OCI-M2 (cell line): ENCODE data around the gene BHLHA15.
"Not testable (repeated sequence)": the region's sequence is repeated elsewhere in the genome, so short reads cannot be mapped to it uniquely, and the experiment has no call there.

ENCODE experiments used
- DNase-seq: peaks from one replicate; lab custom pipeline; 2025; ENCODE audit not compliant: unreplicated experiment; lab: John Stamatoyannopoulos, UW

Gene BHLHA15

DNA sequence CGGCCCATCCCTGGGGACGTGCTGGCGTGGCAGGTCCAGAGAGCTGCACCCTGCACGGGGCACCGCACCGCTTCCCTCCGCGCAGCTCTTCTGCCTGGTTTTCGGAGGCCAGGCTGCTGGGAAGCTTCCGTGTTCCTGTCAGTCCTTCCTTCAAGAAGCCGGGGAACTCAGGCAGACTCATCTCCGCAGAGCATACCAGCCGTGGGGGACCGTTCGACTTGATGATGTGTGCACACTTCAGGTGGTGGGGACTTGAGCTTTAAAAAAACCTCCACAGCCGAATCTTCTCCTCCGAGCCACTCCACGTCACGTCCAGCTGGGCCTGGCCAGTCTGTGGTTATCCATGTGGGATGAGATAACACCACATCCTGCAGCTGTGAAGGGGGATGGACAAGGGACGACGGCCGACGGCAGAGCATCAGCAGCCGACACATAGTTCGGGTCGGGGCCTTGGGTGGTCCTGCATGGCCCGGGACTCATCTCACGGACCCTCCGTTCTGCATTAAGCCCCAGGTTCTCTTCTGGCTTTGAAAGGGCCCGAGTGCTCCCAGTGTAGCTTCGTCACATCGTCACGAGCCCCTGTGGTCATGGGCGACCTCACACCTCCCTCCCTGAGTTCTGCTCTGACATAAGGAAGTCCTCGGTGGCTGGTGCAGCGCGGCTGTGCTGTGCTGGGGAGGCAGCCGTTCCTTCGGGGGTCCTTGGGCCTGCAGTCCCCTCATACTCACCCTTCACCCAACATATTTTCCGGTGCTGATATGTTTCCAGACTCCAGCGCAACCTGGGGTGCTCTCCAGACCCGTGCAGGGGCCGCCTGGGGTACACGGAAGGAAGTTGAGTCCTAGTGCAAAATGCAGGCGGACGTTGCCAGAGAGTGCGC lies 4.5 kb upstream of the BHLHA15 start:
- DNase-seq: no peak

- DNase-seq: no peak
These were observed 1.9 kb upstream of the BHLHA15 start for GRCh38 chr7:98209166-98209920.

- DNase-seq: no peak
These were observed 572 bp upstream of the BHLHA15 start for GRCh38 chr7:98210513-98211220.

DNA sequence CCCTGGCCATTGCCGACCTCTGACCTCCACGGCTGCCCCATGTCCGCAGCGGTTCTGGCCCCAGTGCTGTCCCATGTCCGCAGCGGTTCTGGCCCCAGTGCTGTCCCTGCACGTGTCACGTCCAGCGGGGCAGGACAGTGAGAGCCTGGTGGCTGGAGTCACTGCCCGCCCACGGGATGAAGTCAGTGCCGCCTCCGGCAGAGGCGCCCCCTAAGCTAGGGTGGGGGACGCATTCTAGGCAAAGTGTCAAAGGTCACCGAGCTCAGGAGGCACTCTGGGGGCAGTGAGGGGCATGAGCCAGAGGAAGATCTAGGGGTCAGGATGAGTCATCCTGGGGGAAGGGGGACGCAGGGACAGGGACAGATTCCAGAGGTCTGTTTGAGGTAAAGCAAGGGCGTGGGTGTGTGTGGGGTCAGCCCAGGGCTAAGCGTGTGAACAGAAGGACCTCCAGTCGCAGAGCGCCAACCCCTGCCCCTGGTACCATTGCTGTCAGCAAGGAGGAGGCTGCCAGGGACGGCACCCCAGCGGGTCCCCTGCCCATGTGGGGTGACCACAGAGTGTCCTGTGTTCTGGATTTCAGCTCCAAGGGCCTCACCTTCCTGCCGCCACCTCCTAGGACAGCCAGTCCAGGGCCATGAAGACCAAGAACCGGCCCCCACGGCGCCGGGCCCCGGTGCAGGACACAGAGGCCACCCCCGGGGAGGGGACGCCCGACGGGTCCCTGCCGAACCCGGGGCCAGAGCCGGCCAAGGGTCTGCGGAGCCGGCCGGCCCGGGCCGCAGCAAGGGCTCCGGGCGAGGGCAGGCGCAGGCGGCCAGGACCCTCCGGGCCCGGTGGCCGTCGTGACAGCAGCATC lies 665 bp downstream of the BHLHA15 start:
- DNase-seq: no peak

- DNase-seq: no peak
These were observed 1.3 kb downstream of the BHLHA15 start for GRCh38 chr7:98212532-98213041.

- DNase-seq: no peak
These were observed 2.2 kb downstream of the BHLHA15 start for GRCh38 chr7:98213296-98213887.

GRCh38 chr7:98213888-98214810 lies 2.9 kb downstream of the BHLHA15 start:
- no peak for DNase-seq

DNA sequence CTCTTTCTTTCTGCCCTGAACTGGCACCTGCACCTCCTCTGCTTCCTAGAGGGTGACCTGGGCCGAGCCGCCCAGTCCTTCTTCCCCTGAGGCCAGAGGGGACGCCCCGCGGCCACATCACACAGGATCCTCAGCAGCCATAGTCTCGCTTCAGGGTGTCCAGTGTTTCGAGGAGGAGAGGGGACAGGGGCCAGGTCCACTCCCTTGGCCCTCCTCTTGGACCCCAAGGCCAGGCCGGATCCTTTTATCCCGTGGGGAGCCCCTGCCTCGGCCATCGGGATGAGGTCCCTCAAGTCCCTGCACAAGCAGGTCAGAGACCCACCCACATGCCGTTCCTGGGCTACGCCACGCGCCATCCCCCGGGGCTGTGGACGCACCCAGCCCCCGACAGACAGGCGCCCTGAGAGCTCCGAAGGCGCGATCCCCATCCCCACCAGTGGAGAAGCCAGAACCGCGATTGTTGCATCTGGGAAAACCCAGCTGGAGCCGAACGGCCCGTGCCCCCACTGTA lies 3.6 kb downstream of the BHLHA15 start:
- no peak for DNase-seq

GRCh38 chr7:98215561-98216495 lies 4.6 kb downstream of the BHLHA15 start:
- no peak for DNase-seq

- DNase-seq: no peak
These were observed 5.8 kb downstream of the BHLHA15 start for GRCh38 chr7:98216941-98217622.

DNA sequence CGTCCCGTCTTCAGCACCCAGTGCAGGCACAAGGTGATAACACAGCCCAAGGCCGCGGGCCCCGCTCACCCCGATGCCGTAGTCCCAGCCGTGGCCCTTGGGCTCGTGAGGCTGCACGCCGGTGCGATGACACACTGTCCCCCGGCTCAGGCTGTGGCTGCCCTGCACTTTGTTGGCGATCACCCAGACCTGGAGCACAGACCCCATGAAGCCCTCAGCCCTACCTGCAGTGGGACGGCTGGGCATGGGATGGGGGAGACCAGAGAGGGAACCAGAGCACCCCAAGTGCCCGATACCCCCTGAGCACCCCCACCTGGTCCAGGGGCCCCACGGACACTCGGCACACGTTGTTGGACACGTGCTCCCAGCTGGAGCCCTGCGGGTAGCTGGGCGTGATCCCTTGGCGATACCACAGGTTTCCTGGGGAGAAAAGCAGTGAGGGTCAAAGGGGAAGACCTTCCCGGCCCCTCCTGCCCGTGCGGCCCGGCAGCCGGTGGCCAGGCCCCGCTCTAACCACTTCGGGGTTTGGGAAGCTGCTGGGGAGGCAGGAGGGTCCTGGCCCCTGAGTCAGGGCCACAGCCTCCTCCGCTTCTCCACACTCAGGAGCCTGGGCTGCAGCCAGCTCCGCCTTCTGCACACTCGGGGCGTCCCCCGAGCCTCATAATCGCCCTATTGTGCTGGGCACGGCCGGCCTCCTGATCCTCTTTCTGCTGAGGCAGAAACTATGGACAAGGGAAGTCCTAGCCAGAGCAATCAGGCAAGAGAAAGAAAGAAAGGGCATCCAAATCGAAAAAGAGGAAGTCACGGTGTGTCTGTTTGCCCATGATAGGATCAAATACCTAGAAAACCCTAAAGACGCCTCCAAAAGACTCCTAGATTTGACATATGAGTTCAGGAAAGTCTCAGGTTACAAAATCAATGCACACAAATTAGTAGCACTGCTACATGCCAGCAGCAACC lies 6.7 kb downstream of the BHLHA15 start:
- DNase-seq: no peak

DNA sequence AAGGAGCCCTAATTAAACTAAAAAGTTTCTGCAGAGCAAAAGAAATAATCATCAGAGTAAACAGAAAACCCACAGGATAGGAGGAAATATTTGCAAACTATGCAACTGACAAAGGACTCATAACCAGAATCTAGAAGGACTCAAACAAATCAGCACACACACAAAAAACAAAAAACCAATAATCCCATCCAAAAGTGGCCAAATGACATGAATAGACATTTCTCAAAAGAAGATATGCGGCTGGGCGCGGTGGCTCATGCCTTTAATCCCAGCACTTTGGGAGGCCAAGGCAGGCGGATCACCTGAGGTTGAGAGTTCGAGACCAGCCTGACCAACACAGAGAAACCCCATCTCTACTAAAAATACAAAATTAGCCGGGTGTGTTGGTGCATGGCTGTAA lies 8.1 kb downstream of the BHLHA15 start:
- DNase-seq: not testable (repeated sequence)

- DNase-seq: no peak
These were observed 10.6 kb downstream of the BHLHA15 start for GRCh38 chr7:98221611-98222532.

DNA sequence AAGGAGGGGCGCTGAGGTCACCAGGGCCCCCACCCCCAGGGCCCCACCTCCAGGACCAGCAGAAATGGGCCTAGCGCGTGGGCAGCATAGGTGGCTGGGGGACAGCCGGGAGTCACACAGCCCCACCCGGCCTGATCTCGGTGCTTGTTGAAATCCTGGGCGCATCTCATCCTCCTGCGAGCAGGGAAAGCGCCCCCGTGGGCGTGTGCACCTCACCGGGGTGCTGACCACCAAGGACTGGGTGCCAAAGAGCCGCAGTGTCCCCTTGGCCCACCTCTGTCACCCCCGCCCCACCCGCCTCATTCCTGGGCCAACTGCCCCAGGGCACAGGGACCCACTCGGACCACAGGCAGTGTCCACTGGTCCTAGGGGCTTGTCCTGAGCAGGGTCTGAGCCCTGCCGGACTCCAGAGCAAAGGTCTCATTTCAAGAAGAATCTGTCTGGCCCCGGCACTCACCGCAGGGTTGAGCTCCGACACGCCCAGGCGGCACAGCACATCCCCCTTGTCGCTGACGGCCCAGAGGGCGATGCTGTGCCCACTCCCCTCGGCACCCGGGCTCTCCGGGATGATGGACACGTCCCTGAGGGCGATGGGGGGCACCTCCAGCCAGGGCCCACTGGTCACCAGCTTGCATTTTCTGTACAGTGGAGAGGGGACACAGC lies 11.4 kb downstream of the BHLHA15 start:
- no peak for DNase-seq
